Stimulated activated CD8-positive, alpha-beta memory T cell treated with anti-CD3 and anti-CD28 coated beads, Interleukin-15, amount 100 ng/mL, for 24 hours (primary cell): Measurements from ENCODE around the gene AUH.

Experiments used
- DNase-seq: peaks from one replicate; pipeline ENCODE4 v3.0.0-alpha.2; 2020; ENCODE audit warnings: low read depth

AUH gene

GRCh38 chr9:91338681-91339080, 23.0 kb downstream of the AUH start:
- no peak for DNase-seq

GRCh38 chr9:91336786-91337185, 24.9 kb downstream of the AUH start:
- DNase-seq, result no peak

- no peak for DNase-seq
These were observed 27.7 kb downstream of the AUH start for GRCh38 chr9:91334053-91334452.

GRCh38 chr9:91333551-91333950, 28.2 kb downstream of the AUH start:
- no peak for DNase-seq

- no peak for DNase-seq
These were observed 29.0 kb downstream of the AUH start for GRCh38 chr9:91332546-91333231.

- no peak for DNase-seq
These were observed 29.9 kb downstream of the AUH start for GRCh38 chr9:91331849-91332248.

GRCh38 chr9:91328186-91328585, 33.5 kb downstream of the AUH start:
- DNase-seq, result no peak

- no peak for DNase-seq
These were observed 40.0 kb downstream of the AUH start for GRCh38 chr9:91321691-91322090.

- no peak for DNase-seq
These were observed 41.4 kb downstream of the AUH start for GRCh38 chr9:91320299-91320698.

- DNase-seq, result no peak
These were observed 45.6 kb downstream of the AUH start for GRCh38 chr9:91316093-91316492.

GRCh38 chr9:91315191-91315590, 46.5 kb downstream of the AUH start:
- DNase-seq, result no peak

GRCh38 chr9:91312717-91313325, 48.9 kb downstream of the AUH start:
- DNase-seq, result no peak

- no peak for DNase-seq
These were observed 51.7 kb downstream of the AUH start for GRCh38 chr9:91310037-91310436.

GRCh38 chr9:91308191-91308590, 53.5 kb downstream of the AUH start:
- DNase-seq, result no peak

- no peak for DNase-seq
These were observed 54.4 kb downstream of the AUH start for GRCh38 chr9:91307279-91307678.

GRCh38 chr9:91306296-91306630, 55.5 kb downstream of the AUH start:
- DNase-seq, result no peak

GRCh38 chr9:91305596-91306295, 56.0 kb downstream of the AUH start:
- no peak for DNase-seq

- DNase-seq, result no peak
These were observed 57.8 kb downstream of the AUH start for GRCh38 chr9:91303741-91304415.

GRCh38 chr9:91302831-91303230, 58.9 kb downstream of the AUH start:
- no peak for DNase-seq

GRCh38 chr9:91301161-91301560, 60.6 kb downstream of the AUH start:
- no peak for DNase-seq

GRCh38 chr9:91298311-91298710, 63.4 kb downstream of the AUH start:
- DNase-seq, result no peak

GRCh38 chr9:91297306-91297705, 64.4 kb downstream of the AUH start:
- no peak for DNase-seq

- DNase-seq, result no peak
These were observed 65.4 kb downstream of the AUH start for GRCh38 chr9:91296354-91296753.
